PC-9 (cell line): ENCODE measurements around the gene GABPB1.

Experiments
- EZH2 ChIP-seq: fragments of 200-600 bp; sonication (generic); IDR thresholded peaks from 2 replicates; pipeline ENCODE4 v1.8.0; 2017; ENCODE audit warnings: antibody characterized with exemption, low read depth
- TF ChIP-seq, protein P1 (sequence below): fragments of 200-600 bp; sonication (generic); conservative IDR thresholded peaks from 2 replicates; pipeline ENCODE4 v1.6.1; 2017; ENCODE audit warnings: mixed run types, antibody characterized with exemption, mild to moderate bottlenecking, moderate library complexity

DNA sequence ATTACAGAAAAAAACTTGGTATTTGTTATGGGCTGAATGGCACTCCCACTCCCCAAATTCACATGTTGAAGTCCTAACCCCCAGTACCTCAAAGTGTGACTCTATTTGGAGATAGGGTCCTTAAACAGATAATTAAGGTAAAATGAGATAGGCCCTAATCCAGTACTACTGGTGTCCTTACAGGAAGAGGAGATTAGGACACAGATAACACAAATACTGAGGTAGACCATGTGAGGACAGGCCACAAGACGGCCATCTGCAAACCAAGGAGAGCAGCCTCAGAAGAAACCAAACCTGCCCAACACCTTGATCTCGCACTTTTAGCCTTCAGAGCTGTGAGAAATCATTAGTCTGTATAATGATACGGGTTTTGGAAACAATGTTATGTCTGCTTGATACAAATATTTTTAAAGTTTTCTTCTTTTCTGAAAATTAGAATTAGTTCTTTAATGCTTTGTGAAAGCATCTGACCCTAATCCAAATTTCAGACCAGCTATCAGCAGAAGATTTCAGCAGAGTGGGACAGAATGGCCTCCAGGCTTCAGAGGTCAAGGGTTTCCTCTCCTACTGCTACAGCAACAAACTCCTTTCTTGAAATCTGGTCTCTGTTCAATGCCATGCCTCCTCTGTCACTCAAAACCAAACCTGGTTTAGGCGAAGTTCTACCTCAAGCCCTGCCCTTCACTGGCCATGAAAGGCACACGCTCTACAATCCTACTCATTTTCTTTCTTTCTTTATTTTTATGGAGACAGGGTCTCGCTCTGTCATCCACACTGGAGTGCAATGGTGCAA lies 67.5 kb downstream of the GABPB1 start:
- TF ChIP-seq, protein P1, sequence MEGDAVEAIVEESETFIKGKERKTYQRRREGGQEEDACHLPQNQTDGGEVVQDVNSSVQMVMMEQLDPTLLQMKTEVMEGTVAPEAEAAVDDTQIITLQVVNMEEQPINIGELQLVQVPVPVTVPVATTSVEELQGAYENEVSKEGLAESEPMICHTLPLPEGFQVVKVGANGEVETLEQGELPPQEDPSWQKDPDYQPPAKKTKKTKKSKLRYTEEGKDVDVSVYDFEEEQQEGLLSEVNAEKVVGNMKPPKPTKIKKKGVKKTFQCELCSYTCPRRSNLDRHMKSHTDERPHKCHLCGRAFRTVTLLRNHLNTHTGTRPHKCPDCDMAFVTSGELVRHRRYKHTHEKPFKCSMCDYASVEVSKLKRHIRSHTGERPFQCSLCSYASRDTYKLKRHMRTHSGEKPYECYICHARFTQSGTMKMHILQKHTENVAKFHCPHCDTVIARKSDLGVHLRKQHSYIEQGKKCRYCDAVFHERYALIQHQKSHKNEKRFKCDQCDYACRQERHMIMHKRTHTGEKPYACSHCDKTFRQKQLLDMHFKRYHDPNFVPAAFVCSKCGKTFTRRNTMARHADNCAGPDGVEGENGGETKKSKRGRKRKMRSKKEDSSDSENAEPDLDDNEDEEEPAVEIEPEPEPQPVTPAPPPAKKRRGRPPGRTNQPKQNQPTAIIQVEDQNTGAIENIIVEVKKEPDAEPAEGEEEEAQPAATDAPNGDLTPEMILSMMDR, result no peak
- TF ChIP-seq EZH2, result no peak
